Measurements from ENCODE around the gene ZNF135. TPM values are rescaled to one million over a fixed set of nuclear protein-coding genes. Genes with fewer than 3 reads are reported as not detected.

The ZNF135 gene
- total and polyA plus RNA-seq, 2 donors (not counting 3 experiments of a cell fraction or from before 2014, with no cell fraction given), result 1.2 to 1.5 TPM

DNA sequence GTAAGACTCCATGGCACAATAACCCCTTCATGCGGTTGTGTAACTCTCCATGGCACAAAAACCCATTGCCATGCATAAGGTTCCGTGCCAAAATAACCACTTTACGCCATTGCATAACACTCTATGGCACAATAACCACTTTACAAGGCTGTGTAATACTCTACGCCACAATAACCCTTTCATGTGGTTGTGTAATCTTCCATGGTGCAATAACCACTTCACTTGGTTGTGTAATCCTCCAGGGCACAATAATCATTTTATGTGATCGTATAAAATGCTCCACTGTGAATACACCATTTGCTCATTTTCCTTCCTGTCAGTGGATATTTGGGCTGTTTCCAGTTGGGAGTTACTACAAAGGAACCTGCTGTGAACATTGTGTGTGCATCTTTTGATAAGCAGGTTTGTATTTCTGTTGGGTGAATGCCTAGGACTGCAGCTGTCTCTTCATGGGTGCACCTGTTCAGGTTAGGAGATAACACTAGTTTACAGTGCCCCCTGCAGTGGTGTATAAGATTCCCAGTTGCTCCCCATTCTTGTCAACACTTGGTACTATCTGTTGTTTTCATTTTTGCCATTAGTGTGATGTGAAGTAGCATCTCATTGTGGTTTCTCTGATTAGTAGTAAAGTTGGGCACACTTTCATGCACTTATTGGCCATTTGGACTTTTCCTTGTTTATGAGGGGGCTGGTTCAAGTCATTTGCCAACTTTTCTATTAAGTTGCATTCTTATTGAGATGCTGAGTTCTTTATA lies 60.1 kb downstream of the ZNF135 start:
- no TSS peak for BruUV-seq (replicated peaks)
- FAIRE-seq (no peak), DNase-seq (ENCODE audit: low read depth, low spot score) (no peak)
- intact Hi-C loops (cut with micrococcal nuclease), result no loop called here
- H3K36me3 ChIP-seq (ENCODE audit: control insufficient read depth in 2 of 2, extremely low read depth in 1 of 2, insufficient read depth in 2 of 2, low read length in 2 of 2), result no peaks in the 10 kb centered on the region
- H3K9me3 ChIP-seq (replicated peaks; ENCODE audit: control insufficient read depth, insufficient read depth, low read length), result peaks cover 2% of the 10 kb centered on the region
- no peak overlapping the region for H3K4me3 ChIP-seq (replicated peaks in 1 of 3; ENCODE audit: insufficient read depth in 1 of 3, low read depth in 1 of 3, low read length in 3 of 3)
- H3K4me1 ChIP-seq (ENCODE audit: control insufficient read depth, extremely low read depth, insufficient read depth, low read length), result no peaks in the 10 kb centered on the region
- H3K27ac ChIP-seq (ENCODE audit: insufficient read depth, low read depth, low read length), result no peak overlapping the region
- no peak overlapping the region for H3K9ac ChIP-seq (replicated peaks; ENCODE audit: extremely low read depth, insufficient read depth, low read length)
- no peaks in the 10 kb centered on the region for H3K27me3 ChIP-seq (ENCODE audit: control insufficient read depth in 2 of 2, insufficient read depth in 2 of 2, low read length in 2 of 2)
- ChIA-PET POLR2A (no interaction called here), CTCF (no interaction called here)
- dilution Hi-C loops (cut with MboI; ENCODE audit: extremely low pct_ligation_motif_present, low sequenced_read_pairs), result no loop called here
- no peaks in the 10 kb centered on the region for H3K9me1 ChIP-seq (replicated peaks; ENCODE audit: control insufficient read depth, extremely low read depth, insufficient read depth, low read length)
- H3K4me2 ChIP-seq (ENCODE audit: insufficient read depth, low read length), result no peak overlapping the region
- H3K79me2 ChIP-seq (ENCODE audit: control insufficient read depth, insufficient read depth, low read length), result no peaks in the 10 kb centered on the region
- no peak for TF ChIP-seq POLR2AphosphoS5 (IDR thresholded peaks at IDR 0.05; ENCODE audit: insufficient read depth, low read depth, low read length)
- no peak overlapping the region for H2AFZ ChIP-seq (ENCODE audit: low read depth, low read length)
- H4K20me1 ChIP-seq (replicated peaks; ENCODE audit: control insufficient read depth, extremely low read depth, insufficient read depth, low read length), result no peaks in the 10 kb centered on the region

Other genes with a start within 250 kb of the ZNF135 start
- 6.1 and 6.5 TPM in 2 replicates for gene ZNF552, start 244.4 kb upstream of the ZNF135 start, total RNA-seq
- 3.0 and 3.3 TPM in 2 replicates for gene ZNF552, start 244.4 kb upstream of the ZNF135 start, polyA plus RNA-seq
- gene ZNF587B, start 229.0 kb upstream of the ZNF135 start, total RNA-seq, result 15.6 and 16.3 TPM in 2 replicates
- gene ZNF587B, start 229.0 kb upstream of the ZNF135 start, polyA plus RNA-seq, result 2.8 and 3.2 TPM in 2 replicates
- gene ZNF587, start 209.4 kb upstream of the ZNF135 start, total RNA-seq, result 43.1 and 44.0 TPM in 2 replicates
- gene ZNF587, start 209.4 kb upstream of the ZNF135 start, polyA plus RNA-seq, result 11.2 and 13.1 TPM in 2 replicates
- gene ZNF814, start 170.2 kb upstream of the ZNF135 start, total RNA-seq, result 3.8 and 7.9 TPM in 2 replicates
- 3.3 and 5.7 TPM in 2 replicates for gene ZNF814, start 170.2 kb upstream of the ZNF135 start, polyA plus RNA-seq
- 10.6 and 17.8 TPM in 2 replicates for gene ZNF417, start 142.7 kb upstream of the ZNF135 start, total RNA-seq
- 2.1 and 3.1 TPM in 2 replicates for gene ZNF417, start 142.7 kb upstream of the ZNF135 start, polyA plus RNA-seq
- gene ZNF418, start 123.9 kb upstream of the ZNF135 start, total RNA-seq, result 3.5 and 5.4 TPM in 2 replicates
- gene ZNF418, start 123.9 kb upstream of the ZNF135 start, polyA plus RNA-seq, result 0.97 and 1.7 TPM in 2 replicates
- 3.7 and 4.0 TPM in 2 replicates for gene ZNF256, start 111.6 kb upstream of the ZNF135 start, total RNA-seq
- 1.5 and 1.9 TPM in 2 replicates for gene ZNF256, start 111.6 kb upstream of the ZNF135 start, polyA plus RNA-seq
- 0.37 and 0.64 TPM in 2 replicates for gene C19orf18, start 84.7 kb upstream of the ZNF135 start, total RNA-seq
- 0.08 TPM in 1 of 2 replicates, not detected in the other for gene C19orf18, start 84.7 kb upstream of the ZNF135 start, polyA plus RNA-seq
- gene ZNF606, start 56.5 kb upstream of the ZNF135 start, total RNA-seq, result 7.8 and 10.8 TPM in 2 replicates
- gene ZNF606, start 56.5 kb upstream of the ZNF135 start, polyA plus RNA-seq, result 4.6 TPM in 2 replicates
- not detected in 2 replicates for gene ZSCAN1, start 25.3 kb upstream of the ZNF135 start, total RNA-seq
- 0.10 TPM in 1 of 2 replicates, not detected in the other for gene ZSCAN1, start 25.3 kb upstream of the ZNF135 start, polyA plus RNA-seq
- gene ZSCAN18, start 38.9 kb downstream of the ZNF135 start, total RNA-seq, result 9.4 and 15.8 TPM in 2 replicates
- gene ZSCAN18, start 38.9 kb downstream of the ZNF135 start, polyA plus RNA-seq, result 17.3 and 19.5 TPM in 2 replicates
- gene ZNF329, start 91.5 kb downstream of the ZNF135 start, total RNA-seq, result 4.9 and 5.3 TPM in 2 replicates
- 2.7 and 3.0 TPM in 2 replicates for gene ZNF329, start 91.5 kb downstream of the ZNF135 start, polyA plus RNA-seq
- gene ZNF274, start 123.8 kb downstream of the ZNF135 start, total RNA-seq, result 18.3 and 18.8 TPM in 2 replicates
- gene ZNF274, start 123.8 kb downstream of the ZNF135 start, polyA plus RNA-seq, result 9.1 and 10.1 TPM in 2 replicates
- gene ZNF544, start 169.6 kb downstream of the ZNF135 start, total RNA-seq, result 39.3 and 45.4 TPM in 2 replicates
- 33.4 and 36.1 TPM in 2 replicates for gene ZNF544, start 169.6 kb downstream of the ZNF135 start, polyA plus RNA-seq
- 6.3 and 6.8 TPM in 2 replicates for gene ZNF8, start 219.7 kb downstream of the ZNF135 start, total RNA-seq
- gene ZNF8, start 219.7 kb downstream of the ZNF135 start, polyA plus RNA-seq, result 3.7 and 4.0 TPM in 2 replicates
- 25.8 and 28.4 TPM in 2 replicates for gene ERVK3-1, start 246.1 kb downstream of the ZNF135 start, total RNA-seq
- gene ERVK3-1, start 246.1 kb downstream of the ZNF135 start, polyA plus RNA-seq, result 25.9 and 29.3 TPM in 2 replicates